GM18498 (cell line): ENCODE data around the gene BRD1.
A peak's percentile ranks its signal among the peaks of the same experiment; 100 is the strongest.

Experiments
- ATAC-seq: cut with Tn5 transposase; IDR thresholded peaks from one replicate; pipeline ENCODE4 v1.9.1; 2021; ENCODE audit warnings: mild to moderate bottlenecking, moderate library complexity; ENCODE audit not compliant: unreplicated experiment

Gene BRD1

DNA sequence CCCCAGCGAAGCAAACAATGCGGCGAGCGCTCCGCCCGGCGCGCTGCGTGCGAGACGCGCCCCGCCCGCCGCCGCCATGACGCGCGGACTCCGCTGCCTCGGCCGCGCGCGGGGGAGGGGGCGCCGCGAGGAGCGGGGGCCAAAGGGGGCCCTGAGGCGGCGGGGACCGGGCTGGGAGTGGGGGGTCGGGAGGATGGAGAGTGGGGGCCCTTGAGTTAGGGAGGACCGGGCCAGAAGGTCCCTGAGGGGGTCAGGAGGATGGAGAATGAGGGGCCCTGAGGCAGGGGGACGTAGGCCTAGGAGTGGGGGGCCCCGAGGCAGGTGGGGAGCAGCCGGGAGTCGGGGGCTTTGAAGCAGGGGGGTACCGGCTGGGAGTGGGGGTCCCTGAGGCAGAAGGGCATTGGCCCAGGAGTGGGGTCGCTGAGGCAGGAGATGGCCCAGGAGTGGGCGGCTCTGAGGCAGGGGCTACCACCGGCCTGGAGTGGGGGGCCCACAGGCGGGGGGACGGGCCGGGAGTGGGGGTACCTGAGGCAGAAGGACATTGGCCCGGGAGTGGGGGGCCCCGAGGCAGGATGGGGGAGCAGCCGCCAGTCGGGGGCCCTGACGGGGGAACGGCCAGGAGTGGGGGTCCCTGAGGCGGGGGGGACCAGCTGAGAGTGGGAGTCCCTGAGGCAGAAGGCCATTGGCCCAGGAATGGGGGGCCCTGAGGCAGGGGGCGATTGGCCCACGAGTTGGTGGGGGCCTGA lies at the start of gene BRD1:
TSS of gene BRD1 (minus strand) at position 21 of the 746 bp plus-strand sequence. CDS start 3,556 bp downstream, outside the sequence.
- ATAC-seq, result peak; percentile 50

- no peak for ATAC-seq
Observed at GRCh38 chr22:49873228-49873940, 45.7 kb upstream of the BRD1 start.

DNA sequence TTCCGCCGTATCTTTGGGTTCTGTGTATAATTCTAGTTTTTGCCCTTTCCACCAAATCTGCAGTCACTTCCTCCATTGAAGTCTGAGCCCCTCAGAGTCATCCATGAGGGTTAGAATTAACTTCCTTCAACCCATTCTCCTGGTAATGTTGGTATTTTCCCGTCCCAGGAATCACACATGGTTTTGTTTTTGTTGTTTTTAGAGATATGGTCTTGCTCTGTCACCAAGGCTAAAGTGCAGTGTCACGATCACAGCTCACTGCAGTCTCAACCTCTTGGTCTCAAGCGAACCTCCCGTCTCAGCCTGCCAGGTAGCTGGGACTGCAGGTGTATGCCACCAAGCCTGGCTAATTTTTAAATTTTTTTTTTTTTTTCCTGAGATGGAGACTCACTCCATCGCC lies 44.7 kb upstream of the BRD1 start:
- no peak for ATAC-seq

- ATAC-seq, result no peak
Observed at GRCh38 chr22:49871482-49871881, 43.8 kb upstream of the BRD1 start.

DNA sequence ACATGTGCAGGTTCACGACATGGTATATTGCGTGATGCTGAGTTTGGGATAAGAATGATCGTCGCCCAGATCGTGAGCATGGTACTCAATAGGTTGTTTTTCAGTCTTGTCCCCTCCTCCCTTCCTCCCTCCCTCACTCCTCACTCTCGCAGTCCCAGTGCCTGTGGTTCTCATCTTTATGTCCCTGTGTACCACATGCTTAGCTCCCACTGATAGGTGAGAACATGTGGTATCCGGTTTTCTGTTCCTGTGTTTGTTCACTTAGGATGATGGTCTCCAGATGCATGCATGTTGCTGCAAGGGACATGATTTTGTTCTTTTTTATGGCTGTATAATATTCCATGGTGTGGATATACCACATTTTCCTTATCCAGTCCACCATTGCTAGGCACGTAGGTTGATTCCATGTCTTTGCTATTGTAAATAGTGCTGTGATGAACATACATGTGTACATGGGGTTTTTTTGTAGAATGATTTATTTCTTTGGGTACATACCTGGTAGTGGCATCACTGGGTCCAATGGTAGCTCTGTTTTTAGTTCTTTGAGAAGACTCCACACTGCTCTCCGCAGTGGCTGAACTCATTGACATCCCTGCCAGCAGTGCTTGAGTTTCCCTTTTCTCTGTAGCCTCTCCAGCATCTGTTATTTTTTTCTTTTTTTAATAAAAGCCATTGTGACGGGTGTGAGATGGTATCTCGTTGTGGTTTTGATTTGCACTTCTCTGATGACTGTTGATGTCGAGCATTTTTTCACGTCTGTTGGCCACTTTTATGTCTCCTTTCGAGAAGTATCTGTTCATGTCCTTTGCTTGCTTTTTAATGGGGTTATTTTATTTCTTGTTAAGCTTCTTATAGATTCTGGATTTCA lies 42.4 kb upstream of the BRD1 start:
- no peak for ATAC-seq

GRCh38 chr22:49869086-49869830 lies 41.6 kb upstream of the BRD1 start:
- ATAC-seq, result no peak

DNA sequence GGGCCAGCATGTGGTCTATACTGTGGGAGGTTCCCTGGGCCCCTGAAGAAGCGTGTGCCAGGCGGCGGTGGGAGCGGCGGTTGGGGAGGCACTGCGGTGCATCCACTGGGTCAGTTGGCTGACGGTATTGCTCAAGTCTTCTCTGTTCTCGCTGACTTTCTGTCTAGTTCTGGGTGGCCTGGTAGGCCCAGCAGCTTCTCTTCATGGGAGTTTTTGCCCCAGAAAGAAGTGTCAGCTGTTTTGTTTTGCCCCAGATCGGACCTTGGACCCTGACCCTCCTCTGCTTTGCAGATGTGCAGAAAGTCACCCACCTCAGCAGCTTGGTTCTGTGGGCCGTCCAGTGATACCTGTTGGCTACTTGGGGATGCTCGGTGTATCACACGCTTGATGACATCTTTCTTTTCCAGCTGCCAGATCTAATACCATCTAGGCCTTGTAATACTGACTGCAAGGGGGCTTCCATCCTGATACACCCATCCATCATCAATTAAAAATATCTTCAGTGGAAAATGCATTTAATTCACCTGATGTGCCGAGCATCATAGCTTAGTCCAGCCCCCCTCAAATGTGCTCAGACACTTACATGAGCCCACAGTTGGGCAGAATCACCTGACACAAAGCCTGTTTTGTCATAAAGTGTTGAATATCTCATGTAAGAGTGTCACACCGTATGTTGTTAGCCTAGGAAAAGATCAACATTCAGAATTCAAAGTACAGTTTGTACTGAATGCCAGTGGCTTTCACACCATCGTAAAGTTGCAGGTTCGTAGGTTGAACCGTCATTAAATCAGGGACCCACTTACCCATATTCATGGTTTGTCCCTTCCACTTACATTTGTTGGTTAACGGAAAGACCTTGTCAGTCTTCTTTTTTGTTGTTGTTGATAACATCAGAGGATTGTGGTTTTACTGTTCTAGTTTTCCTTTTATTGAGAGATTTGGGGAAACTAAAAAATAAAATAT lies 39.9 kb upstream of the BRD1 start:
- no peak for ATAC-seq

DNA sequence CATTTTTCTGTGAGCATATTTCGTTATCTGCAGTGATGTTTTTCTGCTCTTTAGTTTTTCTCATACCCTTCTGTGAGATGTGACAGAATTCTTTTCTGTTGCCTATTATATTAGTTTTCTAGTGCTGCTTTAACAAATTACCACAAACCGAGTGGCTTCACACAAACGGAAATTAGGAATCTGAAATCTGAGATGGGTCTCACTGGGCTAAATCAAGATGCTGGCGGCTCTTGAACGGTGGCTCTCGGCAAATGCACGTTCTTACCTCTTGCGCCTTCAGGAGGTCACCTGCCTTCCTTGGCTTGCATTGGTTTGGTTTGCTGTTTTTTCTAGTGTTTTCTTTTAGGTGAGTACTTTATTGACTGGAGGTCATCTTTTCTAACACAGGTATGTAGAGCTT lies 39.0 kb upstream of the BRD1 start:
- no peak for ATAC-seq

- ATAC-seq, result no peak
Observed at GRCh38 chr22:49866134-49866533, 38.5 kb upstream of the BRD1 start.

DNA sequence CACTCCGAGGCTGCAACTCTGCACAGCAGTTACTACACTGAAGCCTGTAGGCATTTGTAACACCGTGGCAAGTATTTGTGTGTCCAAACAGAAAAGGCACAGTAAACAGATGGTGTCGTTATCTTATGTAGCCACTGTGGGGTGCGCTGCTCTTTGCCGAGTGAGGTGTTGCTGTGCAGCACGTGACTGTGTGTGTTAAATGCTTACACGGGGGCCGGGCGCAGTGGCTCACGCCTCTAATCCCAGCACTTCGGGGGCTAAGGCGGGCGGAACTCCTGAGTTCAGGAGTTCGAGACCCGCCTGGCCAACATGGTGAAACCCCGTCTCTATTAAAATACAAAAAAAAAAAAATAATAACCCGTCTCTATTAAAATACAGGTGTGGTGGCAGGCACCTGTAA lies 37.5 kb upstream of the BRD1 start:
- no peak for ATAC-seq

- no peak for ATAC-seq
Observed at GRCh38 chr22:49863931-49864330, 36.3 kb upstream of the BRD1 start.

DNA sequence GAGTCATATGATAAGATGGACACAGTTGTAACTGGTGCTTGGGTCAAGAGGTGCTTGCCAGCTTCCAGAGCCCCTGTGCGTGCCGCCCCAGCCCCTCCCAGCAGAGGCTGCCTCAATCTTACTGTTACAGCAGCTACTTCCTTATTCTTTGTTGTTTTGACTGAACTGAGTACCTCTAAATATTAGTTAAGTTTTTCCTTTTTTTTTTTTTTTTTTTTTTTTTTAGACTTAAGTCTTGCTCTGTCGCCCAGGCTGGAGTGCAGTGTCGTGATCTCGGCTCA lies 34.8 kb upstream of the BRD1 start:
- no peak for ATAC-seq

GRCh38 chr22:49861642-49862495 lies 34.2 kb upstream of the BRD1 start:
- no peak for ATAC-seq

GRCh38 chr22:49858827-49859226 lies 31.2 kb upstream of the BRD1 start:
- ATAC-seq, result no peak

DNA sequence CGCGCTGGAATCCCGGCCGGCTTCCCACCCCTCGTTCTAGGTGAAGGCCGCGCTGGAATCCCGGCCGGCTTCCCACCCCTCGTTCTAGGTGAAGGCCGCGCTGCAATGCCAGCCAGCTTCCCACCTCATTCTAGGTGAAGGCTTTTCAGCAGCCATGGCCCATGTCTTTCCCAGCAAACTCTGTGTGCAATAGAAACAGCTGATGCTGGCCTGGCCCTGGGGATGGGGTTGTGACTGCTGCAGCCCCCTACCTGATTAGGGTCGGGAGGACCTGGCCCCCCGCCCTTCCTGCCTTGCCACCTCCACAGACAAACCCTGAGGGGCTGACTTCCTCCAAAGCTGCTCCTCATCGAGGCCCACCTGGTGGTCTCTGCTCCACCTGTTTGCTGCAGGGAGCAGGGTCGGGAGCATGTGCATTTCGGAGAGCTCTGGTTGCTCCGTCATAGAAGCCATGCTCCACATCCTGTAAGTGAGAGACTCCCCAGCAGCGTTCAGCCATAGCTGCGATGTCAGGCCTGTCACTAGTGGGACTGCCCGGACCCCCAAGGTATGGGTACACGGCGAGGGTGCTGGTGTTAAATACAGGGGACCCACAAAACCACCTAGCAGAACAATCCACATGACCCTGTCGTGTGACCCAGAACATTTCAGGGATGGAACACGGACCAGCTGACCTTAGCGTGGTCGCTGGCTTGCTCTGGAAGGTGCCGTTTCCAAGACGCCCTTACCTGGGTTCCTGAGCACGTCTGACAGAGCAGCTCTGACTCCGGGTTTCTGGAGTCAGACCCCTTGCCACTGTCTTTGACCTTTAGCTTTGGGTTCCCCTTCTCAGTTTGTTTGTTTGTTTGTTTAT lies 29.3 kb upstream of the BRD1 start:
- no peak for ATAC-seq

- ATAC-seq, result no peak
Observed at GRCh38 chr22:49856343-49856742, 28.7 kb upstream of the BRD1 start.

- no peak for ATAC-seq
Observed at GRCh38 chr22:49855251-49855911, 27.7 kb upstream of the BRD1 start.
